ENCODE measurements around the gene SBF2.

DNA sequence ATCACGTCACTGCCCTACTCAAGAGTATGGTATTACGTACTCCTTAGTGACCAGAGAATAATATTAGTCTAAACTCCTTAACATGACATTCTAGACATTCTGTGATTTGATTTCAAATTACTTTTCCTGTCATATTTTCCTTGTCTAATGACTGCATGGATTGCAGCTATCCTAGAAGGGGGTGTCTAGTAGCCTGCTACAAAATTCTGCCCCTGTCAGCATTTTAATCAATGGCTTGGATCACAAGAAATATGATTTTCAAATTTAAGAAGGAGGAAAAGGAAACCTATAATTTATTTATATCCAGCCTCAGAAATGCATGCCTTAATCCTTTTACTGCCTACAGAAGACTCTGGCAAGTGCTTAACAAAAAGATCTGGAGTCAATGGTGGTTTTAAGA, 413.4 kb downstream of the SBF2 start:
- TF ChIP-seq SUZ12 (IDR thresholded peaks at IDR 0.05) (no peak), ZNF384 (IDR thresholded peaks at IDR 0.05) (no peak), SP1 (IDR thresholded peaks at IDR 0.05) (no peak), L3MBTL2 (conservative IDR thresholded peaks at IDR 0.05) (no peak), FOXK2 (IDR thresholded peaks at IDR 0.05) (no peak), FOXM1 (IDR thresholded peaks at IDR 0.05; ENCODE audit: borderline replicate concordance) (no peak), ARNT (IDR thresholded peaks at IDR 0.05) (no peak), FOXA1 (IDR thresholded peaks at IDR 0.05) (no peak), NFRKB (IDR thresholded peaks at IDR 0.05) (no peak), ELF4 (IDR thresholded peaks at IDR 0.05) (no peak), BHLHE40 (IDR thresholded peaks at IDR 0.05; ENCODE audit: borderline replicate concordance) (no peak), CTBP1 (IDR thresholded peaks at IDR 0.05; ENCODE audit: borderline replicate concordance) (no peak)

All from HEK293T (cell line).